GM19043 (cell line): ENCODE results near the gene TTC33.

Source experiments
- ATAC-seq: cut with Tn5 transposase; IDR thresholded peaks from one replicate; pipeline ENCODE4 v1.9.1; 2021; ENCODE audit warnings: low read depth; ENCODE audit not compliant: unreplicated experiment

TTC33 gene

DNA sequence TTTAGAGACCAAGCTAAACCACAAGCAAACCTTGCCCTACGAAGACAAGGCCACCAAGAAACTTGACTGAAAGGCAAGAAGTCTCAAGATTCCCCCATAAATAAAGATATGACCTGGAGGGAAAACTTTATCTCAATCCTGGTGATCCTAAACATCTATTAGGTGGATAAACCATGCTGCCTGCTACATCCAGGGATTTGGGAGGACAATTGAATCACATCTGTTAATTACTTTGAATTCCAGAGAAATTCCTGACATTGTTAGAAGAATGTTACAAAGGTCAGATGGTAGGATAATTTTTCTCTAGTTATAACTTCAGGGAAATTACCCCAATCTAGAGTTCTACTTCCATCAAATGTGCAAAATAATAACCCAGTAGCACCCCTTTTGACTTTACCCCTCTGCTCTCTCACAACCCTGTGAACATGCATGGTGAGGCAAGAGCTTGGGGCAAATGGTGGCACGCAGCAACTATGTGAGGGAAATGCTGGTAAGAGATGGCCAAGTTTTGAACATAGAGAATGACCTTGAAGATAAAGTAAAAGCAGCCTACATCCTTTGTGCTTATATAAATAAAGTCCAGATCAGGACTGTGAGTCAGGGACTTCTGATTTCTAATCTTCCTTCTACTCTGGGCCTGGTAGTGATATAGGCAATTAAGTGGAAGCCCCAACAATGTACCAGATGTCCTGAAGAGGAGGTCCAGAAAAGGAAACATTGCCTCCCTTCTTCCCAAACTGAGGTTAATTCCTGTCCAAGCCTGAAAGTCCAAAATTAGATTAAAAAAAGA, 133.1 kb downstream of the TTC33 start:
- ATAC-seq: no peak

DNA sequence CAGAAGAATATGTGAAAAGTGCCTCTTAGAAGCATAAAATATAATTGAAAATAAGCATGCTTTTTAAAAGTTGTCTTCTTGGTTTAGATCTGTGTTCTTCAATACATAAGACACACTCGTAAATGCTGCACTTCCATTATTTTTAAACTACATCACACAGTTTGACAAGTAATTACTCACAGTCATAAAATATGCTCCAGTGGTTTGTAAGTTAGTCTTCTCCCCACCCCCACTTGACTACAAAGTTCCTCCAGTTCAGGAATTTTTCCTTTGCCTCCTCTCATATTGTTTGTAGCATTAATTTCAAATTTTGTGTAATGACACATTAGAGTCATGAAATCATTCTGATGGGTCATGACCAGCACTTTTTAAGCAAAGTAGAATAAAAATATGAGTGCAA, 136.3 kb downstream of the TTC33 start:
- no peak for ATAC-seq

DNA sequence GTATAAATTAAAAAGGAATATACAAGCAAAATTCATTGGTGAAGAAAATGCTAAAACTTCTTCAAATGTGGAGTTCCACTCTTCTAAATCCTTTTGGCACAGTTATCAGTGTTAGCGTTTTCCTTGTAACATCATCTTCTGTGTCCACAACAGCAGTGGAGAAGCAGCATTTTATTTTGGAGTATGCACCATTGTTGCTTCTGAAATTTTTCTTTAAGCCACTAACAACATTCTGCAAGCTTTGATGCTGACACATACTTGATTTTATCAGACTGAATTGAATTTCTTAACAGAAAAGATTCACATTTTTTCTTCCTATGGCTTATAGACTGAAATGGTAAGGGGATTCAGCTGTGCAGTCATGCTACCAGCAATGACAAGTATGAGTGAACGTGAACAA, 136.8 kb downstream of the TTC33 start:
- ATAC-seq: no peak

- no peak for ATAC-seq
Observed at GRCh38 chr5:40616781-40617180, 139.0 kb downstream of the TTC33 start.

- no peak for ATAC-seq
Observed at GRCh38 chr5:40615586-40616170, 140.1 kb downstream of the TTC33 start.

GRCh38 chr5:40614923-40615585, 140.7 kb downstream of the TTC33 start:
- ATAC-seq: no peak

DNA sequence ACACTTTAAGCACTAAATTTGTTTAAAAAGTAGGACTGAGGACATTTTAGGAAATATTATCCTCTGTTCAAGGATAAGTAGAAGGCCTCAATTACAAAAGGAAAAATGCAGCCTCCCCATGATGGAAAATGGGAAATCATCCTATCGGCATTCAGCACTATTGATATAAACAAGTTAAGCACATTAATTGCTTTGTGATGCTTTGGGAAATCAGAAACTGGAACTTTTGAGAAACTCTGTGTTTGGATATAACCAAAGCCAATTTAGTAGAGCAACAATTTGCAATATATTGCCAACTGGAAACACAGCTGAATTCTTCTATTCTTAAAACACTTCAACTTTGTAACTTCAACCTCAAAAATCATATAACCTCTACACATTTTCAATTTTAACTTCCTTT, 141.3 kb downstream of the TTC33 start:
- ATAC-seq: no peak

GRCh38 chr5:40607202-40607601, 148.6 kb downstream of the TTC33 start:
- ATAC-seq: no peak

- ATAC-seq: no peak
Observed at GRCh38 chr5:40606077-40606765, 149.5 kb downstream of the TTC33 start.

- ATAC-seq: no peak
Observed at GRCh38 chr5:40605295-40605958, 150.3 kb downstream of the TTC33 start.

- ATAC-seq: no peak
Observed at GRCh38 chr5:40603378-40603777, 152.4 kb downstream of the TTC33 start.

DNA sequence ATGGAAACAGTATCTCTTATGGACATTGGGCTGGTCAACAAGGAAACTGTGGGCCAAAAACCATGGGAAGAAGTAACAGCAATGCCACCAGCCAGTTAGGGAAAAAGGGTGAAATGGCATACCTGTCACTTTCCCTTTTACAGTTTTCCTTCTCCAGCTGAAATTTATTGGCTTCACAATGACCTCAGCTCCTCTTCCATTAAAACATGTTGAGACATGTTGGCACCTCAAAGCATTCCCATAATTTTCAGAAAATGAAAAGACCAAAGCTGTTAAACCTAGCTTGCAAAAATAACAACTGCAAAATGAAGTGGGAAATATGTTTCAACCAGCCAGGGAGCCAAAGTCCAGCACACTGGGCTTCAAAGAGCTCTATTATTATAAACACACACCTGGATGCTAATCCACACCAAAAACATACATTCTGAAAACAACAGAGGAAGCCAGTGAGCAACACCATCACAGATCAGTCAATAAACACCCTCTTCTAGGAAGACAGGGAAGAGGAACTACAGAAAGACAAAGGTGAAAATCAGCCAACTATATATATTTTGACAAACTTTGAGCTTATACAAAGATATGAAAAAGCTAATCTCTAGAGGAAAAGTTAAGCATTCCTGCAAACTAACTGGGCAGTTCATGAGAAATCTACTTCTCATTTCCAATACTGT, 154.4 kb downstream of the TTC33 start:
- ATAC-seq: no peak

GRCh38 chr5:40600383-40600782, 155.4 kb downstream of the TTC33 start:
- ATAC-seq: no peak

GRCh38 chr5:40599676-40600075, 156.1 kb downstream of the TTC33 start:
- no peak for ATAC-seq

GRCh38 chr5:40594811-40595210, 160.9 kb downstream of the TTC33 start:
- no peak for ATAC-seq

- ATAC-seq: peak; percentile 83
Observed at GRCh38 chr5:40591727-40592396, 163.9 kb downstream of the TTC33 start.

DNA sequence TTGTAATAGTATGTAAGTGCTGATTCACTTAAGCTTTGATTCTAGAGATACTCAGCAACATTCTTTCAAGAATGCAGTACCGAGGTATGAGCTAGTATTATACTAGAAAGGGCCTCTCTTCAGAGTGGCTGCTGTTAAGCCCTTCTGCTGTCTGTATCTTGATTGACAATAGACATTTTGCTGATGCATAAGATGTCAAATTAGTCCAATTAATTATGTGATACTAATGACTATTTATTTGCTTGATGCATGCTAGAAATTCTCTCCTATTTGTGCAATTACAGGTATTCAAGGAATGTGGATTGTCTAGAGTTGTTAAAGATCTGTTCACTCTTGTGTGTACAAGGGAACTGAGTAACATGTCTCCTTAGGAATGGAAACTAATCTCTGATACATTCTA, 168.4 kb downstream of the TTC33 start:
- ATAC-seq: no peak

- ATAC-seq: no peak
Observed at GRCh38 chr5:40585537-40586267, 170.1 kb downstream of the TTC33 start.

DNA sequence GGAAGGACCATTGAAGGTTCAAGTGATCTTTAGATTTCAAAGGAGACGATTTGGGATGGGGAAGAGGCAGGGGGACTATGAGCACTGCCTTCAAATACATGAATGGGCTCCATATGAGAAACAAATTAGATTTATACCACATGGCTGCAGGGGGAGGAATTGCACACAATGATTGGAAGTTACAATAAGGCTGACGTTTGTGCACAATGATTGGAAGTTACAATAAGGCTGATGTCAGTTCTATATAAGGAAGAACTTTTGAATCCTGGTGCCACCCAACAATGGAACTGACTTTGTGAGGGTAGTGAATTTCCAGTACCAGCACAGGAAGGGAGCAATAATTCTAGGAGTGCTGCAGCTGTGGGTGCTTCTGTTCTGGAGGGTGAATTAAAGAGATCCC, 171.7 kb downstream of the TTC33 start:
- ATAC-seq: no peak
